Aorta (tissue), 5 donors: ENCODE measurements around the gene GGTLC2. TPM values are rescaled to one million over a fixed set of nuclear protein-coding genes. Genes with fewer than 3 reads are reported as not detected.
"Not testable (repeated sequence)": the region's sequence is repeated elsewhere in the genome, so short reads cannot be mapped to it uniquely, and the experiment has no call there.

Experiments
- ATAC-seq: fragments of 200-7000 bp; cut with Tn5 transposase; one replicate; pipeline ENCODE4 v1.9.1; 2022; ENCODE audit warnings: moderate library complexity; ENCODE audit not compliant: low FRiP score
- DNase-seq, 2 donors: peaks; one replicate each; pipeline ENCODE4 v3.0.0-alpha.2; 2020
- H3K27ac ChIP-seq, 2 donors: one replicate each; pipeline ENCODE4 v1.5.1; 2013; ENCODE audit warnings: low read length in 2 of 2, mild to moderate bottlenecking in 2 of 2, moderate library complexity in 2 of 2, control low read depth in 1 of 2, inconsistent platforms in 1 of 2, low read depth in 1 of 2
- H3K27me3 ChIP-seq, 2 donors: one replicate each; pipeline ENCODE4 v1.6.1; 2013; ENCODE audit warnings: control low read depth in 1 of 2, low read length in 1 of 2, mild to moderate bottlenecking in 1 of 2, moderate library complexity in 1 of 2; ENCODE audit not compliant: insufficient read depth in 2 of 2, control insufficient read depth in 1 of 2
- H3K36me3 ChIP-seq, 2 donors: one replicate each; pipeline ENCODE4 v1.6.1; 2013; ENCODE audit warnings: control low read depth in 1 of 2, low read length in 1 of 2, mild to moderate bottlenecking in 1 of 2; ENCODE audit not compliant: insufficient read depth in 2 of 2, control insufficient read depth in 1 of 2
- H3K4me1 ChIP-seq, 2 donors: one replicate each; pipeline ENCODE4 v1.6.1; 2013; ENCODE audit warnings: low read length in 2 of 2, control low read depth in 1 of 2, mild to moderate bottlenecking in 1 of 2, moderate library complexity in 1 of 2; ENCODE audit not compliant: insufficient read depth in 2 of 2, control insufficient read depth in 1 of 2
- H3K4me3 ChIP-seq, 2 donors: one replicate each; pipeline ENCODE4 v1.5.1; 2013; ENCODE audit warnings: low read length in 2 of 2, control low read depth in 1 of 2, mild to moderate bottlenecking in 1 of 2
- H3K9me3 ChIP-seq: one replicate; pipeline ENCODE4 v1.6.1; 2013; ENCODE audit warnings: mild to moderate bottlenecking, low read length; ENCODE audit not compliant: control insufficient read depth
- WGBS, 2 donors: extraction: QIAGEN DNeasy Blood & Tissue Kit; methylation state at CpG; one replicate each; pipeline ENCODE4 v1.1.7; 2013; 5-methylcytosine and 5-hydroxymethylcytosine counted together
- intact Hi-C, 2 donors: fragments of 100-400 bp; cut with DNase I; formaldehyde crosslinking; loops; one replicate each; pipeline versions ENCODE4 v1.14.2 to v1.15.0; 2022
- long read RNA-seq, 2 donors: library from polyadenylated mRNA; unstranded; transcript quantifications; one replicate each; pipeline ENCODE4 v2.0.0, GENCODE V29; 2020 to 2021
- polyA plus RNA-seq, 2 donors: library from polyadenylated mRNA; stranded (reverse); fragments of 200-250 nt; gene quantifications; one replicate each; pipeline ENCODE4 v1.2.3, GENCODE V29; 2013
- total RNA-seq, 2 donors: library from RNA; stranded (reverse); fragmentation: NEBNext Ultra II Directional; extraction: Animal tissue kit (Norgen Biotek cat#: 25700); gene quantifications; one replicate each; pipeline ENCODE4 v1.2.1, GENCODE V29; 2021
- donor health status: healthy with polysubstance abuse.
- donor health status: Bipolar disorder and iron deficiency.
- donor health status: DM: no; HTN: no; CAD: no.
- donor health status: DM: no; HTN: no; CAD: no.
- donor health status: DM: yes; HTN: yes; CAD: no.

The GGTLC2 gene
- total RNA-seq, result not detected
- polyA plus RNA-seq, result not detected
- long read RNA-seq, donor 1, result 0 reads
- long read RNA-seq, donor 2, result 0 reads

DNA sequence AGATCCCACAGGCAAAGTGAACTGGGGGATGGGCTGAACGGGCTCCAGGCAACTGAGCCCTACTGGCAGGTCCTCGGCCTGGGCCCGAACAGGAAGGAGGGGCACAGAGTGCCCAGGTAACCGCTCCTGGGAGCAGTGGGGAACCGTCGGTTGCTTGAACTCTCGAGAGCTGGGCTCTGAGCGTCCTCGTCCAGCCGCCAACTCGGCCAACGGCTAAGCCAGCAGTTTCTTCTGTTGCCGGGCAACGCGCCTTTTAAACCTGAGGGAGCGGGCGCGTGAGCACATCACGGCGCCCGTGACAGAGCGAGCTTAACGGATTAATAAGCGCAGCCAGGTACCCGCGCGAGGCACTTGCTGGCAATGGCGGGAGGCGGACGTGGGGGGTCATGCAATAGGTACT lies at the start of gene GGTLC2:
Gene GGTLC2 (plus strand): TSS at position 301 of the 400 bp plus-strand sequence. CDS start 1,732 bp downstream, outside the sequence.
- H3K4me3 ChIP-seq, DNase-seq, H3K9me3 ChIP-seq, ATAC-seq, H3K36me3 ChIP-seq, H3K4me1 ChIP-seq, intact Hi-C loops, H3K27ac ChIP-seq, H3K27me3 ChIP-seq: not testable (repeated sequence)
- WGBS, 2 donors, result no CpG with 5 or more reads among the region's 30 CpGs

DNA sequence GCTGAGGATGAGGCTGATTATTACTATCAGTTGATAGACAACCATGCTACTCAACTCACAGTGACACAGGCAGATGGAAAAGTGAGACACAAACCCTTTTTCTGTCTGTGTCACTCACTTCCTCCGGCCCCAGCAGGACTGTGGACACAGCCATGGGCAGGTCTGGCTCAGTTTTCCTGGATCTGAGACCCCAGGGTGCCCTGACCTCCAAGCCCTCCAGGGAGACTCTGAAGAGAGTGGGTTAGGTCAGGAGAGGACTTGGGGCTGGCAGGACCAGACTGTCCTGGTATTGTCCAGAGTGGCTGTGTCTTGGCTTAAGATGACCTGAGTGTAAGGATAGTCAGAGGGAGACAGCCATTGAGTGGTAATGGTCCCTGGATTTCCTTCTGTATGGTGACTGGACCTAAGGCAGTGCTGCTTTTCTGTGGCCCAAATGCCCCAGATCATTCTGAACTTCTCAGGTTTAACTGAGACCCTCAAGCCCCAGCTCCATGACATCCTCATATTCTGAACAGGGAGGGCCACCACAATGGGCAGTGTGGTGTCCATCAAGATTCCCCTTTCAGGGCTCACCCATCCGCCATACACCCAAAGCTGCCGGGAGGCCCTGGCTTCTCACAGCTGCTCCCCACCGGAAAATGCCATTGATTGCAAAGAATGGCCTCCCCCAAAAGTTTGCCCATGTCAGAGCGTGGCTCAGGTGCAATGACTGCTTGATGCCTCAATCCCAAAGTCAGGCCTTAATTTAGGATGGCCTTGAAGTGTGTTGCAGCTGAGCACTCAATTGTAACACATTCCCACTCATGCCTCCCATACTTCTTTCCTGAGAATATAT lies 49.2 kb upstream of the GGTLC2 start:
- Histone ChIP-seq H3K27me3 (no peaks in the 10 kb centered on the region), H3K36me3 (no peaks in the 10 kb centered on the region), H3K4me3 (no peak overlapping the region), H3K27ac (no peak overlapping the region), H3K4me1 (no peaks in the 10 kb centered on the region), H3K9me3 (no peaks in the 10 kb centered on the region)
- ATAC-seq (no peak), DNase-seq (no peak)
- 53 to 92% methylated on average over 5 of the region's 5 CpGs for WGBS, 2 donors
- intact Hi-C loops, result no loop called here

DNA sequence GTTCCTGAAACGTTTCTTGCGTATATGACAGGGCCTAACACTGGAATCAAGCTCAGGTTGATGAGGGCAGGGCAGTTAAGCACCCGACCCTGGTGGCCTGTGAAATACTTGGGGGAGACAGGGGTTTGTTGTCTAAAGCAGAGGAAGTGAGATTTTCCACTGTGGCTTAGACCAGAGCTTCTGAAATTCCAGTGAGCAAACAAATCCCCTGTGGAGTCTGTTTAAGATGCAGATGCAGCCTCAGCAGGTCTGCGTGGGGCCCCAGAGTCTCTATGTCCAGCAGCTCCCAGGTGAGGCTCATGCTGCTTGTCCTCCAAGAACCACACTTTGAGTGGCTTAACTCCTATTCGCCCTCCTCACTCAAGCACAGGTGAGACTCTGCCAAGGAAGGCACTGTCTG lies 46.3 kb upstream of the GGTLC2 start:
- DNase-seq (no peak), ATAC-seq (no peak)
- no peak overlapping the region for H3K27ac ChIP-seq
- intact Hi-C loops, result no loop called here
- H3K9me3 ChIP-seq, result no peaks in the 10 kb centered on the region
- H3K36me3 ChIP-seq, result no peaks in the 10 kb centered on the region
- no peak overlapping the region for H3K4me3 ChIP-seq
- WGBS, 2 donors, result 49 to 52% methylated on average over 5 of the region's 5 CpGs
- H3K27me3 ChIP-seq, result peaks cover 0 to 1% of the 10 kb centered on the region in 2 donors
- H3K4me1 ChIP-seq, result no peaks in the 10 kb centered on the region

DNA sequence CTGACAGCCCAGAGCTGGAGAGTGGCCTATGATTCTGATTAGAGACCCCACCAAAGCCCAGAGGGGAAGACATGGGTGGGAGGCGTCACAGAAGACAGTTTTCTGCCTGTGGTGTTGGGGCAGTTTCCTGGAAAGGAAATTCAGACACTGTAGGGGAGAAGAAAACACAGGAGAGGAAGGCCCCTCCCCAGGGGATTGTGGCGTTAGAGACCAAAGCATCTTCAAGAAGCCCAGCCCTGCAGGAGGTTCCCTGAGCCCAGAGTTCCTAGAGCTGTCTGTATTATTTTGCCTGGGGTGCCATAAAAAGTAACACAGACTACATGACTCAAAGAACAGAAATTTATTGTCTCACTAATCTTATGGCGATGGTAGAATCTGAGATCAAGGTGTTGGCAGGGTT lies 45.2 kb upstream of the GGTLC2 start:
- H3K4me3 ChIP-seq, result no peak overlapping the region
- no peaks in the 10 kb centered on the region for H3K9me3 ChIP-seq
- H3K36me3 ChIP-seq, result no peaks in the 10 kb centered on the region
- DNase-seq (no peak), ATAC-seq (no peak)
- intact Hi-C loops, result no loop called here
- peaks cover 0 to 1% of the 10 kb centered on the region in 2 donors for H3K27me3 ChIP-seq
- no peaks in the 10 kb centered on the region for H3K4me1 ChIP-seq
- WGBS, 2 donors, result 50 to 58% methylated on average over 3 of the region's 3 CpGs
- H3K27ac ChIP-seq, result no peak overlapping the region

DNA sequence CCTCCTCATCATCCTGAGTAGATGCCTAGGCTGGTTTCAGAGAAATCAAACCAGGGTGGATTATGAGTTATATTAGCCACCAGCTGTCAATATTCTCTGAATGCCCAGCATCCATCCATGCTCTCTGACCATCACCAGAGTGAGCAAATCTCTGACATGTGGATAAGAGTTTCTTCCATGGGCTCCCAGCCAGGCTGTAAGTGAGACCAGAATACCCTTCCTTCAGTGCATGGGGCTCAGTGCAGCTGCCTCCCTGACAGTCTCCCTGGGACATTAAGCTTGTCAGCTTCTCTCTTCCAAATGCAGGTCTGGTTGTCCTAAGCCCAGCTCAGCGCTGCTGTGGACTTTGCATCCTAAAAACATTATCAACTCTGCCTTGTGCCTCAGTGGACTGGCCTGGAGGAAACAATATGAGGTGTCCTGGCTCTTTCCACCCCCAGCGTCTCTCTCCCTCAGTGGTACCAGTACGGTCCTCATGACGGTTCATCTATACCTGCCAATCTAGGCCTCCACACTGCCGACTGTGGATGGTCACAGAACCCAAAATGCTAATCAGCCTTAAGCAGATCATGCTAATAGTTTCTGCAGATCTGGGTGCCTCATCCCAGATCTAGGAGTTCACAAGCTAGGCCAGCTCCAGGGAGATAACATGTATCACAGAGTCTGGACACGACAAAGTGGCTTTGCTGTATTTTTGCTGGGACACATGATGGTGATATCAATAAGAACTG lies 43.7 kb upstream of the GGTLC2 start:
- Histone ChIP-seq H3K27me3 (peaks cover 0 to 1% of the 10 kb centered on the region in 2 donors), H3K27ac (no peak overlapping the region), H3K36me3 (no peaks in the 10 kb centered on the region), H3K4me1 (no peaks in the 10 kb centered on the region), H3K9me3 (no peaks in the 10 kb centered on the region), H3K4me3 (no peak overlapping the region)
- intact Hi-C loops, result no loop called here
- no peak for DNase-seq
- 83 to 88% methylated on average over 6 of the region's 6 CpGs for WGBS, 2 donors
- ATAC-seq, result no peak

DNA sequence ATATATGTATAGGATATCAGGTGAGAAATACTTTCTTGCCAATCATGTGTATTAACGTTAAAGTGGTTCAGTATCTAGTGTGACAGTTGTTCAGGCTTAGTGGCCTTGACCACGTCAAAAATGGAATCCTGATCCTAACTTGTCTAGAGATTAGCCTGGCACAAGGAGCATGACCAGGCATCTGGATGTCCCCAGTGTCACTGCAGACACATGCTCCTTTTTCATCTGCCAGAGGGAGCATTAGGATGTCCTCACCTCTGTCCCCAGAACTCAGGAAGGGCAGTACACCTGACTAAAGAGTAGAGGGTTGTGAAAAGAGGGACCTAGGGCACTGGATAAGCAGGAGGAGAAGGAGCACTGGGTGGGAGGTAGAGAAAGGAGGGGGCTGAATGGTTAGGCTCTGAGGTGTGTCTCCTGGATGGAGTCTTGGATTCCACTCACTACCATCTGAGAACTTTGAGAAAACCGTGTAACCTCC lies 40.9 kb upstream of the GGTLC2 start:
- WGBS, 2 donors, result 79 to 80% methylated on average over 3 of the region's 3 CpGs
- no peaks in the 10 kb centered on the region for H3K9me3 ChIP-seq
- no peak for ATAC-seq
- H3K4me3 ChIP-seq, result no peak overlapping the region
- H3K27ac ChIP-seq, result no peak overlapping the region
- intact Hi-C loops, result no loop called here
- H3K4me1 ChIP-seq, result no peaks in the 10 kb centered on the region
- DNase-seq, result no peak
- H3K36me3 ChIP-seq, result no peaks in the 10 kb centered on the region
- peaks cover 0 to 1% of the 10 kb centered on the region in 2 donors for H3K27me3 ChIP-seq

DNA sequence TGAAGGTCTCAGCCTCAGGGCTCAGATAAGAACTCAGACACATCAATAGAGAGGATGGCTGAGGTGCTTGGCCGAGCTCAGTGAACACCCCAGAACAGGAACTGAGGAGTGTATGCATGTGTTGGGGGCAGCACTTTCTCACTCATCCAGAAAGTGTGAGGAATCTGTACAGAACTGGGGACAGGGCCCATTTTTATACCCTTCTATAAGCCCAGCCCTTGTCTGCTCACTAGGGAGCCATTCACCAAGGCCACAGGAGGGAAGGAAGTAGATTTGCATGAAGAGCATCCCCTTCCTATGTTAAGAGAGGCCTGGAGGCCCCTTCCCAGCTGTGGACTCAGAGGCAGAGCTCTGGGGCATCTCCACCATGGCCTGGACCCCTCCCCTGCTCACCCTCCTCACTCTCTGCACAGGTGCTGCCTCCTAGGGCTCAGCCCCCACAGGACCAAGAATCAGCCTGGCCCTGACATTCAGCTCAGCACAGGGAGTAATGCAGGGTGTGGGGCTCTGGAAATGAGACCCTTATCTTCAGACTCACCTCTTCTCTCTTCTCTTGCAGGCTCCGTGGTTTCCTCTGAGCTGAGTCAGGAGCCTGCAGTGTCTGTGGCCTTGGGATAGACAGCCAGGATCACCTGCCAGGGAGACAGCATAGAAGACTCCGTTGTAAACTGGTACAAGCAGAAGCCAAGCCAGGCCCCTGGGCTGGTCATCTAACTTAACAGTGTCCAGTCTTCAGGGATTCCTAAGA lies 39.9 kb upstream of the GGTLC2 start:
- no peaks in the 10 kb centered on the region for H3K4me1 ChIP-seq
- no peak for DNase-seq
- peaks cover 0 to 3% of the 10 kb centered on the region in 2 donors for H3K27me3 ChIP-seq
- no peak overlapping the region for H3K27ac ChIP-seq
- H3K9me3 ChIP-seq, result peaks cover 1% of the 10 kb centered on the region
- no peaks in the 10 kb centered on the region for H3K36me3 ChIP-seq
- intact Hi-C loops, result no loop called here
- ATAC-seq, result no peak
- WGBS, 2 donors, result 71 to 83% methylated on average over 3 of the region's 3 CpGs
- H3K4me3 ChIP-seq, result no peak overlapping the region

DNA sequence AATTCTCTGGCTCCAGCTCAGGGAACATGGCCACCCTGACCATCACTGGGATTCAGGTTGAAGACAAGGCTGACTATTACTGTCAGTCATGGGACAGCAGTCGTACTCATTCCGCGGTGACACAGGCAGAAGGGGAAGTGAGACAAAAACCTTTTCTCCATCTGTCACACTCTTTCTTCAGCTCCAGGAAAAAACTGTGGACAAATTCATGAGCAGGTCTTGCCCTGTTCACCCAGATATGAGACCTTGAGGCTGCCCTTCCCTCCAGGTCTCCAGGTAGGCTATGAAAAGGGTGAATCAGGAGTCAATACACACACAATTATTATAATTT lies 39.4 kb upstream of the GGTLC2 start:
- intact Hi-C loops, result no loop called here

More for the DNA sequence above, 39.4 kb upstream of the GGTLC2 start:
- WGBS, 2 donors, result 72 to 83% methylated on average over 3 of the region's 3 CpGs
- DNase-seq (no peak), ATAC-seq (no peak)
- Histone ChIP-seq H3K27me3 (peaks cover 0 to 3% of the 10 kb centered on the region in 2 donors), H3K9me3 (peaks cover 1% of the 10 kb centered on the region), H3K36me3 (no peaks in the 10 kb centered on the region), H3K4me3 (no peak overlapping the region), H3K4me1 (no peaks in the 10 kb centered on the region), H3K27ac (no peak overlapping the region)
